Heart right ventricle (tissue), 16 donors: ENCODE measurements around the gene EHF. TPM values are rescaled to one million over a fixed set of nuclear protein-coding genes. Genes with fewer than 3 reads are reported as not detected.

ENCODE experiments used
- ATAC-seq, 8 donors: fragments of 200-7000 bp; cut with Tn5 transposase; one replicate each; pipeline ENCODE4 v1.9.1; 2020; ENCODE audit warnings: mild to moderate bottlenecking in 8 of 8, moderate library complexity in 8 of 8, moderate number of reproducible peaks in 1 of 8
- DNase-seq, 2 donors: peaks; one replicate each; pipeline ENCODE4 v3.0.0-alpha.2; 2020
- H3K27ac ChIP-seq, 10 donors: fragments of 200-600 bp; sonication (generic) in 2 of 10; one replicate each; pipeline versions ENCODE4 v1.5.0 to v1.8.0; 2020 to 2022; ENCODE audit warnings: mild to moderate bottlenecking in 3 of 10
- H3K27me3 ChIP-seq, 7 donors: fragments of 200-600 bp; one replicate each; pipeline ENCODE4 v1.8.0; 2021 to 2022; ENCODE audit warnings: mild to moderate bottlenecking in 2 of 7
- H3K36me3 ChIP-seq, 9 donors: fragments of 200-600 bp; sonication (generic) in 1 of 9; one replicate each; pipeline versions ENCODE4 v1.5.0 to v1.8.0; 2020 to 2022; ENCODE audit warnings: mild to moderate bottlenecking in 2 of 9
- H3K4me1 ChIP-seq, 9 donors: fragments of 200-600 bp; sonication (generic) in 1 of 9; one replicate each; pipeline versions ENCODE4 v1.5.0 to v1.8.0; 2020 to 2022; ENCODE audit warnings: mild to moderate bottlenecking in 4 of 9
- H3K4me3 ChIP-seq, 10 donors: fragments of 200-600 bp; sonication (generic) in 2 of 10; one replicate each; pipeline versions ENCODE4 v1.5.0 to v1.8.0; 2020 to 2022; ENCODE audit warnings: mild to moderate bottlenecking in 7 of 10, moderate library complexity in 2 of 10
- H3K9me3 ChIP-seq, 11 donors: fragments of 200-600 bp in 10 of 11; sonication (generic) in 2 of 11; one replicate each; pipeline versions ENCODE4 v1.5.0 to v1.8.0; 2013 to 2022; ENCODE audit warnings: mild to moderate bottlenecking in 2 of 11, control low read depth in 1 of 11, moderate library complexity in 1 of 11
- CTCF ChIP-seq, 9 donors: fragments of 200-600 bp; sonication (generic) in 2 of 9; IDR thresholded peaks; one replicate each; pipeline versions ENCODE4 v1.5.0 to v1.8.0; 2021 to 2022; ENCODE audit warnings: antibody characterized with exemption in 9 of 9, mild to moderate bottlenecking in 5 of 9, moderate library complexity in 1 of 9
- WGBS, 2 donors: extraction: QIAGEN DNeasy Blood & Tissue Kit; methylation state at CpG; one replicate each; pipeline ENCODE4 v1.1.7; 2013; ENCODE audit warnings: inconsistent platforms in 1 of 2; 5-methylcytosine and 5-hydroxymethylcytosine counted together
- intact Hi-C, 10 donors: fragments of 100-400 bp; cut with DNase I; formaldehyde crosslinking; loops; one replicate each; pipeline versions ENCODE4 v1.11.1 to v1.14.2; 2022
- polyA plus RNA-seq, 2 donors: library from polyadenylated mRNA; stranded (reverse); fragments of 200-250 nt; gene quantifications; one replicate each; pipeline ENCODE4 v1.2.3, GENCODE V29; 2013
- total RNA-seq, 10 donors: library from RNA; stranded (reverse); fragmentation: NEBNext Ultra II Directional in 3 of 10; extraction: Animal tissue kit (Norgen Biotek cat#: 25700) in 3 of 10; gene quantifications; one replicate each; pipeline versions ENCODE4 v1.2.1 to v1.2.4, GENCODE V29; 2021 to 2023
- donor health status: Arrhythmogenic right ventricular cardiomyopathy.
- donor health status: ischemic (EF 13 %, LVEDD 7.1; RV severe dilation, severe dysfunction).
- donor health status: healthy with polysubstance abuse.
- donor health status: DM: no; HTN: yes; CAD: no.
- donor health status: DM: no; HTN: no; CAD: no.
- donor health status: ischemic (EF 25% LVEDD 6.9; RV normal size, moderate dysfunction).
- donor health status: ischemic (EF 25% LVEDD 5.7; RV mildly dilated, moderate dysfunction).
- donor health status: healthy.
- donor health status: DM: yes; HTN: yes; CAD: no.
- donor health status: Ischemic cardiomyopathy.
- donor health status: ischemic (EF 35%, LVEDD 5.7; RV mildly dilated, moderate dysfunction).
- donor health status: nonischemic (EF 11% LVEDD 7.7; RV severe dilation, severe dysfunction).
- donor health status: DM: yes; HTN: yes; CAD: no.
- donor health status: PGD.
- donor health status: ischemic (EF 29% LVEDD 5.4; RV normal size, mild dysfunction).
- donor health status: nonischemic (EF 23%, LVEDD 6.1; RV moderate dilation, normal function).

EHF gene
- total and polyA plus RNA-seq, 12 donors: 0.09 to 3.2 (median 0.81) TPM; not detected in 1

GRCh38 chr11:34643311-34643710 lies 22.4 kb downstream of the EHF start:
- no peaks in the 10 kb centered on the region for H3K9me3 ChIP-seq
- H3K36me3 ChIP-seq: no peaks in the 10 kb centered on the region
- H3K4me3 ChIP-seq: no peak overlapping the region
- DNase-seq (no peak), ATAC-seq (no peak)
- intact Hi-C loops: no loop called here
- no peak overlapping the region for H3K27ac ChIP-seq
- 79 to 92% methylated on average over 3 of the region's 3 CpGs for WGBS, 2 donors
- peaks cover 0 to 5% (median 0%) of the 10 kb centered on the region in 7 donors for H3K27me3 ChIP-seq
- TF ChIP-seq CTCF (IDR thresholded peaks at IDR 0.05): no peak
- no peaks in the 10 kb centered on the region for H3K4me1 ChIP-seq

- Histone ChIP-seq H3K4me1 (no peaks in the 10 kb centered on the region), H3K27me3 (peaks cover 0 to under 1% (median 0%) of the 10 kb centered on the region in 7 donors), H3K4me3 (no peak overlapping the region), H3K27ac (no peak overlapping the region), H3K9me3 (no peaks in the 10 kb centered on the region), H3K36me3 (no peaks in the 10 kb centered on the region)
- intact Hi-C loops: no loop called here
- ATAC-seq (no peak), DNase-seq (no peak)
- TF ChIP-seq CTCF (IDR thresholded peaks at IDR 0.05): no peak
- 73 to 83% methylated on average over 2 of the region's 2 CpGs for WGBS, 2 donors
Observed at GRCh38 chr11:34643846-34644245, 23.0 kb downstream of the EHF start.

GRCh38 chr11:34644669-34645406 lies 23.9 kb downstream of the EHF start:
- DNase-seq (no peak), ATAC-seq (no peak)
- intact Hi-C loops: no loop called here

GRCh38 chr11:34646431-34646830 lies 25.5 kb downstream of the EHF start:
- 91 to 94% methylated on average over 8 of the region's 8 CpGs for WGBS, 2 donors
- no peaks in the 10 kb centered on the region for H3K4me1 ChIP-seq
- H3K9me3 ChIP-seq: no peaks in the 10 kb centered on the region
- H3K4me3 ChIP-seq: no peak overlapping the region
- no peaks in the 10 kb centered on the region for H3K36me3 ChIP-seq
- intact Hi-C loops: no loop called here
- ATAC-seq (no peak), DNase-seq (no peak)
- H3K27me3 ChIP-seq: no peaks in the 10 kb centered on the region
- no peak overlapping the region for H3K27ac ChIP-seq
- no peak for TF ChIP-seq CTCF (IDR thresholded peaks at IDR 0.05)

More at GRCh38 chr11:34644669-34645406, 23.9 kb downstream of the EHF start:
- Histone ChIP-seq H3K27me3 (no peaks in the 10 kb centered on the region), H3K9me3 (no peaks in the 10 kb centered on the region), H3K4me3 (no peak overlapping the region), H3K4me1 (no peaks in the 10 kb centered on the region), H3K36me3 (no peaks in the 10 kb centered on the region), H3K27ac (no peak overlapping the region)
- 75 to 79% methylated on average over 9 of the region's 9 CpGs for WGBS, 2 donors
- no peak for TF ChIP-seq CTCF (IDR thresholded peaks at IDR 0.05)
